Neuron (in vitro differentiated cells): ENCODE results near the gene FARSB.
A peak's percentile ranks its signal among the peaks of the same experiment; 100 is the strongest.

Source experiments
- H2AFZ ChIP-seq: one replicate; pipeline ENCODE4 v1.6.1; 2013; ENCODE audit warnings: low read depth, mild to moderate bottlenecking, inconsistent platforms, low read length, moderate library complexity
- H3K27me3 ChIP-seq: one replicate; pipeline ENCODE4 v1.6.1; 2013; ENCODE audit warnings: low read length; ENCODE audit not compliant: insufficient read depth
- H3K36me3 ChIP-seq: one replicate; pipeline ENCODE4 v1.6.1; 2013; ENCODE audit warnings: low read length; ENCODE audit not compliant: insufficient read depth
- H3K4me1 ChIP-seq: one replicate; pipeline ENCODE4 v1.6.1; 2013; ENCODE audit warnings: low read length; ENCODE audit not compliant: insufficient read depth
- H3K4me3 ChIP-seq: 2 replicates; pipeline ENCODE4 v1.5.1; 2013; ENCODE audit warnings: mild to moderate bottlenecking, low read length, moderate library complexity
- H3K9me3 ChIP-seq: one replicate; pipeline ENCODE4 v1.6.1; 2013; ENCODE audit warnings: low read length

Gene FARSB

DNA sequence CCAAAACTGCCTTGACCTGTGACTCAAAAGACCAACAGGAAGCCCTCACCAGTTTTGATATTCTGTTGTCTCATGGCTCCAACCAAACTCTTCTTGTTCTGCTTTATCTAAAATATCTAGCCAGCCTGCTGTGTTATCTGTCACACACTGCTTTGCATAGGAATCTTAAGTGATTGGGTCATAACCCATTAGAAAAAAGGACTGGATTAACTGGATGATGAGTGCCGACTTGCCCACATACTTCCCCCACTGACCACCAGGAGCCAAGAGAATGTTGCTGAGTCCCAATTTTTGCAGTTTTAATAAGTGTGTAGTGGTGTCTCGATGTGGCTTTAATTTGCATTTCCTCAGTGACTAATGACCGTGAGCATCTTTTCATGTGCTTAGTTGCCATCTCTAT, 22.1 kb upstream of the FARSB start:
- Histone ChIP-seq H3K4me1 (no peaks in the 10 kb centered on the region), H3K9me3 (no peaks in the 10 kb centered on the region), H2AFZ (no peak overlapping the region), H3K27me3 (no peaks in the 10 kb centered on the region), H3K4me3 (no peak overlapping the region), H3K36me3 (no peaks in the 10 kb centered on the region)

DNA sequence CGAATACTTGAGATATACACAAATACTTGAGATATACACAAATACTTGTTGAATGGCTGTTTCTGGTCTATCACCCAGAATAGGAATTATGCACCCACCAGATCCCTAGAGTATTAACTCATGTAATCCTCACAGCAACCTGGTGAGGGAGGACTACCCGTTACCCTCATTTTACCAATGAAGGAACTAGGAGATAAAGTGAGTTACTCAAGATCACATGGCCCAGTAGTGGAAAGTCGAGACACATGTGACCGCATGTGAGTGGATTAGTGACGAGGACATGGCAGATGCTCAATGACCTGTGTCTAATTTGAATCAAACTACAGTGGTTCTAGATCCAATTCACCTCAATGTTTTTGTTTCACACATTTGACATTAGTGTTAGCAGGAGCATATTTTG, 18.0 kb upstream of the FARSB start:
- Histone ChIP-seq H3K4me3 (no peak overlapping the region), H3K9me3 (no peaks in the 10 kb centered on the region)

DNA sequence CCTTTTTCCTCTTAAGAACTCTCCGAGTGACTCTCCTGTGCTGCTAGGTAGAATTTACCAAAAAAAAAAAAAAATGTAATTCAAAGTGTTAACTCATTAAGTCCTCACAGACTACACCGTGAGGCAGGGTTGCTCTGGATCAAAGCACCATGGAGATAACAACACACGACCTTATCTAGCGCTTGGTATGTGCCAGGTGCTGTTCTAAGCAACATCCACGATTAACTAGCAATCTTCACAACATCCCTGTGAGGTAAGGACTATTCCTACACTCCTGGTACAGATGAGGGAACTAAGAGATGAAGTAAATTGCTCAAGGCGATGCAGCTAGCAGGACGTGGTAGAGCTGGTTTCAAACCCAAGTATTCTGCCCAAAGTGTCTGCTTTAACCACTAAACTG, 17.4 kb upstream of the FARSB start:
- Histone ChIP-seq H2AFZ (no peak overlapping the region), H3K27me3 (peaks cover 2% of the 10 kb centered on the region), H3K9me3 (no peaks in the 10 kb centered on the region), H3K4me3 (no peak overlapping the region), H3K4me1 (peaks cover under 1% of the 10 kb centered on the region), H3K36me3 (no peaks in the 10 kb centered on the region)

More for the DNA sequence above, 18.0 kb upstream of the FARSB start:
- Histone ChIP-seq H3K4me1 (no peaks in the 10 kb centered on the region), H3K27me3 (peaks cover 2% of the 10 kb centered on the region), H3K36me3 (no peaks in the 10 kb centered on the region), H2AFZ (no peak overlapping the region)

DNA sequence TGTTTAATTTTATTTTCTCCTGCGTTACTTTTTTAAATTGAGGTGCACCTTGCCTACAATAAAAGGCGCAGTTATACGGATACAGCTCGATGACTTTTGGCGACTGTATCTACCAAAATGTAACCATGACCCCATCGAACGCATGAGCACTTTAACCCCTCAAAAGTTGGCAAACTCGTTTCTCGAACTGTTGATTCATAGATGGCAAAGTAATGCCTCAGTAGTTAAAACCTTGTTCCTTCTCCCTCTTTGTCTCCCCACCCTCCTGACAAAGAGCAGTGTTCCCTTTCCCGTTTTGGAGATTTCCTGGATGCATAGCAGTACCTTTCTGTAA, 16.1 kb upstream of the FARSB start:
- Histone ChIP-seq H2AFZ (no peak overlapping the region), H3K4me3 (no peak overlapping the region), H3K36me3 (no peaks in the 10 kb centered on the region), H3K4me1 (peaks cover 11% of the 10 kb centered on the region), H3K9me3 (no peaks in the 10 kb centered on the region), H3K27me3 (peaks cover 2% of the 10 kb centered on the region)

DNA sequence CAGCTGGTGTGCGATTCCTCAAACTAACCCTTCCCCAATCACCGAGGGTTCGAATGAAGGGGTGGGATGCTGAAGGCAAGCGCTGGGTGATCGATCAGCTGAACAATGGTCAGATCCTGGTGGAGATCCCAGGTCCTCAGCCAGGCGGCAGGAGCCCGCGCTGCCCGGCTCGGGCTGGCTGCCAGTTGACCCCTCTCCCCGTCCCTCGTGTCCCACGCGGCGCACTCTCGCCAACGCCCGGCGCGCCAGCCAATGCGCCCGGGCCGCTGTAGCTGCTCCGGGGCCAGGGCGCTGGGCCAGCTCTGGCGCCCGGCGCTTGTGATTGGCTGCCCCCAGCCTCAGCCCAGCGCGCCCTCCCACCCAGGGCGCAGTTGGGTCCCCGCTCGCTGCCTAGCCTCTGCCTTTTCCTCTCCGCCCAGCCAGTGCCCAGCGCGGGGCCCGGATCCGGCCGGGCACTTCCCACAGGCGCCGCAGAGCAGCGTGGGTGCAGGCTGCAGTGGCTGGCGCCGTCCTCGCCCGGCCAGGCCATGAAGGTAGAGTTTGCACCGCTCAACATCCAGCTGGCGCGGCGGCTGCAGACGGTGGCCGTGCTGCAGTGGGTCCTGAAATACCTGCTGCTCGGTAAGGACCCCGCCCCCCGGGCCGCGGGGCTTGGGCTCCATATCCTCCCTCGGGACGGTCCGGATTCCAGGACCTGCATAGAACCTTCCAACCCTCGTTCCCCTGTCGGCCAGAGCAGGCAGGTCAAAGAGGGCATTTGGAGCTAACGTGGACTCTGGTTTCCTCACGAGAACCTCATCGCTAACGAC, 15.6 kb upstream of the FARSB start, which contains the start of gene MOGAT1:
Gene MOGAT1, plus strand, starts transcription at position 400 of the 809 bp plus-strand sequence. Its CDS starts 128 bp downstream, at position 528.
- peak within 1 kb of the TSS; percentile 23 for H3K4me3 ChIP-seq
- H3K4me1 ChIP-seq, result peaks cover 11% of the 10 kb centered on the region
- H3K9me3 ChIP-seq, result no peaks in the 10 kb centered on the region
- peaks cover 2% of the 10 kb centered on the region for H3K27me3 ChIP-seq
- no peaks in the 10 kb centered on the region for H3K36me3 ChIP-seq
- H2AFZ ChIP-seq, result peak within 1 kb of the TSS; percentile 22

DNA sequence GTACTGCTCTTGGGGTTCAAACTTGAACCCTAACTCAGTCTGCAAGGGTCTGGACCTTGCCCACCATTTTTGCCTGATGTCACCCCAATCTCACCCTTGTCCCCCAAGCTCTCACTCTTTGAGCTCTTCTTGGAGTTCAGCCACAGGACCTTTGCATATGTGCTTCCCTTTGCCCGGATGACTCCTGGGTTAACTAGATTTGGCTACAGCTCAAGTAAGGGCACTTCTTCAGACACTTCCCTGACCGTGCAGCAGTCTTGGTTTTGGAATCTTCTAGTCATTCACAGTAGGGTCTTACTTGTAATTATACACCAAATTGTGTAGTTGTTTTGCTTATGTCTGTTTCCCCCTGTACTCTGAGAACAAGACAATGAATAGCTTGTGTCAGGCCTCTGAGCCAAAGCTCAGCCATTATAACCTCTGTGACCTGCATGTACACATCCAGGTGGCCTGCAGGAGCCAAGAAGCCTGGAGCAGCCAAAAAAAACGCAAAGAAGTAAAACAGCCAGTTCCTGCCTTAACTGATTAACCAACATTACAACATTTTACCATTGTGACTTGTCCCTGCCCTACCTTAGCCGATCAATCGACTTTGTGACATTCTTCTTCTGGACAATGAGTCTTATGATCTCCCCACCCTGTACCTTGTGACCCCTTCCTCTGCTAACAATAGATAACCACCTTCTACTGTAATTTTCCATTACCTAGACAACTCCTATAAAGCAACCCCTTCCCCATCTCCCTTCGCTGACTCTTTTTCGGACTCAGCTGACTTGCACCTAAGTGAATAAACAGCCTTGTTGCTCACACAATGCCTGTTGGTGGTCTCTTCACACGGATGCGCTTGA, 14.5 kb upstream of the FARSB start:
- Histone ChIP-seq H3K4me1 (peaks cover 11% of the 10 kb centered on the region), H3K27me3 (peaks cover 2% of the 10 kb centered on the region), H2AFZ (no peak overlapping the region), H3K9me3 (no peaks in the 10 kb centered on the region), H3K4me3 (no peak overlapping the region), H3K36me3 (no peaks in the 10 kb centered on the region)

DNA sequence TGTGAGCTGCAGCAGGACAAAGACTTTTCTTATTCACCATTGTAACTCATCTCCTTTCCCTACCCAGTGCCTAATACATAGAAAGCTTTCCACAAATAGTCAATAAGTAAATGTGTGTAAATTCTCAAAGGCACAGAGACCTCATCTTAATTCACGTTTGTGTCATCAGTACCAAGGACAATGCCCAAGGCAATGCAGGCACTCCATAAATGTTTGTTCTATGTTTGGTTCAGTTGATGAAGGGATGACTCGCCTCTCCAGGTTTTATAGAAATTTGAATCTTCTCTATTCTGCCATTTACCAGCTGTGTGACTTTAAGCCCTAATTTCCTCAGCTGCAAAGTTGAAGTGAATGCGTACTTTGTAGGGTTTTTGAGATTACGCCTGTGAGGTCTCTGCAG, 13.5 kb upstream of the FARSB start:
- no peak overlapping the region for H3K4me3 ChIP-seq
- peaks cover 2% of the 10 kb centered on the region for H3K27me3 ChIP-seq
- H3K9me3 ChIP-seq, result no peaks in the 10 kb centered on the region
- peaks cover 11% of the 10 kb centered on the region for H3K4me1 ChIP-seq
- no peak overlapping the region for H2AFZ ChIP-seq
- no peaks in the 10 kb centered on the region for H3K36me3 ChIP-seq

DNA sequence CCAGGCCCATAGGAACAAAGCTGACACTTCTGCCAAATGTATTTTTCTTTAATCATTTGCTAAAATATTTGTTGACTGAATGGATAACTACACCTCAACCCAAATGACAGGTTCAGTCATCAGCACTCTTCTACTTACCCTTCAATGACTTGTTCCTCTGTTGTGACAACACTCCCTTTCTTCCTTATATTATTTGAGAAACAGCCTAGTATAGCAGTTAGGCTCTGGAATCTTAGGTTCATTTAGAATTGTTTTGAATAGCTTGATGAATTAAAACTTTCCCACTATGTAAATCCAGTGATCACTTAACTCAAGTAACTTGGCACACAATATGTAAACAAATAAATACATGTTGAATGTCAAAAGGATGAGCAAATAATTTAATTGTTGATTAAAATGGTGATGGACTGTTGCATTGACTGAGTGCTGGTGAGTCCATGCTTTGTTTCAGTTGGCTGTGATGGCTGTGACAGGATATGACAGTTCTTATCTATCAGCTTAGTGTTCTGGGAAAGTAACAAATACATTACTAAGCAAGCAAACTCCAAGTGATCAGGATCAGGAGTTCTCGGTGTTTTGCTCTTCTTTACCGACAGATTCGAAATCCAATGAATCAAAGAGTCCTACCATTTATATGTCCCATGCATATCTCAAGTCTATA, 12.7 kb upstream of the FARSB start:
- Histone ChIP-seq H3K9me3 (no peaks in the 10 kb centered on the region), H3K36me3 (no peaks in the 10 kb centered on the region), H2AFZ (no peak overlapping the region), H3K27me3 (peaks cover 2% of the 10 kb centered on the region), H3K4me1 (peaks cover 11% of the 10 kb centered on the region), H3K4me3 (no peak overlapping the region)

DNA sequence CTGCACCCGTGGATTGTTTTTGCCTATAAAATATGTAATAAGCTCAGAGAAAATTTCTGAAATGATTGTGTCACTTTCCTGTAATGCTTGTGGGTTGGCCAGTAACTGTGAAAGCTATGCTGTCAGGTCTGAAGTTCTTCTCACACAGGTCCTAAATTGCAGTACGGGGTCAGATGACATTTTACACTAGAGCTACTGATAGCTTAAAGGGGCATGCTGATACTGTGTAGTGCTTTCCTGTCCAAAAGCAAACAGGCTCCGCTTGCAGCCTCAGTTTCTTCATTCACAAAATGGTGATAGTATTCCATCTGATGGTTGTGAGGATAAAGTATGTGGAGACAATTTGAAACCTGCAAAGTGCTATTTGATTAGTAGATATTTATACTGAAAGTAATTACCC, 7.6 kb upstream of the FARSB start:
- Histone ChIP-seq H3K4me3 (no peak overlapping the region), H3K9me3 (no peaks in the 10 kb centered on the region)

DNA sequence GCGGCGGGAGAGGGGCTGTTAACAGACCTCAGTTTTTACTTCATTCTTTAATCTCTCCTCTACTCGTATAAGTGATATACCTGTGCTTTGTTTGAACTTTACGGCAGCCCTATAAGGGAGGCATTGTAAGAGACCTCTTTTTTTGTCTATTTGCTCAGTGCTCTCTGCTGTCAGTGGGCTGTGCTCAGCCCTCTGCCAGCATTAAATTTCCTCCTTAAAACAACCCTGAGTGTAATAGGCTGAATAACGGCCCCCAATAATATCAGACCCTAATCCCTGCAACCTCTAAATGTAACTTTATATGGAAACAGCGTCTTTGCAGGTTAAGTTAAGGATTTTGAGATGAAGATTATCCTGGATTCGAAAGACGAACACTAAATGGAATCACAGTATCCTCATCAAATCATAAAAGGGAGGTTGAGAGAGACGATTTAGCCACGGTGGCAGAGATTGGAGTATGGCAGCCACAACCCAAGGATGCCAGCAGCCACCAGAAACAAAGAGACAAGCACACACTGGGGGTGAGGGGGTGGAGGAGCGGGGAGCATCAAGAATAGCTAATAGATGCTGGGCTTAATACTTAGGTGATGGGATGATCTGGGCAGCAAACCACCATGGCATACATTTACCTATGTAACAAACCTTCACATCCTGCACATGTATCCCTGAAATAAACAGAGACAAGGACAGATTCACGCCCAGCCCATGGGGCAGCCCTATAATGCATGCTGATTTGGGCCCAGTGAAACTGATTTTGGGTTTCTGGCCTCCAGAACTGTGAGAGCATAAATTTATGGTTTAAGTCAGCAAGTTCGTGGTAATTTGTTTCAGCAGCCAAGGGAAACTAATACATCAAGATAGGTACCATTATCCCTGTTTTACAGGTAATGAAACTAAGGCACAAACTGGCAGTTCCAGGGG, 894 bp upstream of the FARSB start:
- Histone ChIP-seq H3K9me3 (no peaks in the 10 kb centered on the region), H3K27me3 (no peaks in the 10 kb centered on the region), H2AFZ (peak overlapping the region; percentile 55), H3K4me3 (peak overlapping the region; percentile 91), H3K36me3 (no peaks in the 10 kb centered on the region), H3K4me1 (peaks cover 12% of the 10 kb centered on the region)

More for the DNA sequence above, 7.6 kb upstream of the FARSB start:
- peaks cover 11% of the 10 kb centered on the region for H3K4me1 ChIP-seq
- H2AFZ ChIP-seq, result no peak overlapping the region
- no peaks in the 10 kb centered on the region for H3K36me3 ChIP-seq
- H3K27me3 ChIP-seq, result no peaks in the 10 kb centered on the region

DNA sequence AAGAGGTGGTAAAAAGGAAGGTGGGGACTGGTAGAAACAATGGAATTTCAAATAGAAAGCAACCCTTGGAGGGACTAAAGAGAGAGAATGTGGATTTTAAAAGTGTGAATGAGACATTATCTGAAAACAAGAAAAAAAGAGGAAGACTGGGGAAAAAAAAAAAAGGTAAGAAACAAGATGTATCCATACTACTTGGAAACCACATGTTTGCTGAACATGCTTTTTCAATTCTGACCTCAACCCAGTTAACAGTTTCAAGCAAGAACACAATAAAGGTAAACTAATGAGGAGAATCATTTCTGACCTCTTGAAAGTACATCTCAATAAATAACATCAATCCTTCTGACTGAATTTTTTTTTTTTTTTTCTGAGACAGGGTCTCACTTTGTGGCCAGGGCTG, 2.6 kb downstream of the FARSB start:
- H3K9me3 ChIP-seq, result no peaks in the 10 kb centered on the region
- no peaks in the 10 kb centered on the region for H3K27me3 ChIP-seq
- H3K4me3 ChIP-seq, result no peak overlapping the region
- H3K4me1 ChIP-seq, result peaks cover 12% of the 10 kb centered on the region
- H3K36me3 ChIP-seq, result peaks cover 5% of the 10 kb centered on the region
- no peak overlapping the region for H2AFZ ChIP-seq

DNA sequence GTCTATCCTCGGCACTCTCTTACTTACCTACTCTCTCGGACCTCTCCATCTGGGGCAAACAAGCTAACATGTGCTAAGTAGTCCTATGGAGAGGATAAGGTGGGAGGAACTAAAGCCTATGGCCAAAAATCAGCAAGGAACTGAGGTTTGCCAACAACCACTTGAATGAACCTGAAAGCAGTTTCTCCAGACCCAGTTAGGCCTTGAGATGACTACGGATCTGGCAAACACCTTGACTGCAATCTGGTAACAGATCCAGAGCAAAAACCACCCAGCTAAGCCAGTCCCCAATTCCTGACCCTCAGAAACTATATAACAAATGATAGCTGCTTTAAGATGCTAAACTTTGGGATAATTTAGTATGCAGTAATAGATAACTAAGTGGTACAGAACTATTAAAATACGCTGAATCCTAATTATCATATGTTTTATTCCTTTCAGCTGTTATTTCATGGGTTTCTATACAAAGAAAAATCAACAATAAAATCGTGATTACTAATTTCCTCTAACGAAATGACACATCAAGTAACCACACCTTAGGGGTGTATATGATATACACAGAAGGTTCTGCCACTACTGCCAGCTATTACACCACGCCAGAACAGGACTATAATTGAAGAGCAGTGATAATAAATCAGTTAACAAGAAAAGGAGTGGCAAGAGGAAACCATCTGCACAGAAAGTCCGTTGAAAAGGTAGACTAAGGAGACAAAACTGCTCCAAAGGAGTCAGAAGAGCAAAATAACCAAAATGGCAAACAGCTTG, 3.2 kb downstream of the FARSB start:
- H2AFZ ChIP-seq, result no peak overlapping the region
- peaks cover 12% of the 10 kb centered on the region for H3K4me1 ChIP-seq
- H3K9me3 ChIP-seq, result no peaks in the 10 kb centered on the region
- peaks cover 11% of the 10 kb centered on the region for H3K36me3 ChIP-seq
- H3K4me3 ChIP-seq, result no peak overlapping the region
- no peaks in the 10 kb centered on the region for H3K27me3 ChIP-seq
